ENCODE results near the gene ARNT2.

- TF ChIP-seq GATA2 (IDR thresholded peaks at IDR 0.05; ENCODE audit: low read depth, low read length) (no peak), GATA3 (IDR thresholded peaks at IDR 0.05; ENCODE audit: low read depth, low read length) (no peak)
Measured at GRCh38 chr15:80492874-80493273, 88.7 kb downstream of the ARNT2 start.
